ENCODE results near the gene UBASH3A. TPM values are rescaled to one million over a fixed set of nuclear protein-coding genes. Genes with fewer than 3 reads are reported as not detected.

UBASH3A gene
- total and polyA plus RNA-seq, 4 donors, result 0.10 to 1.4 (median 0.75) TPM; not detected in 1

DNA sequence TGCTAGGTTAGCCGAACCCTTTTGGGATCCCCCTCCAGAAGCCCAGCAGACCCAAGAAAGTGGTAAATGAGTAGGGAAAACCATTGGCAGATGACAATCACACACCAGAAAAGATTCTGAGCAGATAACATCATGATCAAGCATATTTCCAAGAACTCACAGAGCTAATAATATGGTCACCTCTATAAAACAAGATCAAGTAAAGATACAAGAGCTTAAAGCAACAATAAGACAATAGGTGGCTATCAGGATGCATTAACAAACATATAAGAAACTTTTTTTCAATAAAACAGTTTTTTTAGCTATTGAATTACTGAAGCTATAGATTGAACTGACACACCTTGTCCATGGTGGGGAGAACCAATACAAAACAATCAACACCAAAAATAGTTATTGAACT is 29.0 kb downstream of the UBASH3A start:
- DNase-seq (no peak), ATAC-seq (ENCODE audit: low FRiP score) (no peak)
- Histone ChIP-seq H3K36me3 (ENCODE audit: control insufficient read depth in 1 of 2, insufficient read depth in 2 of 2, low read length in 1 of 2) (no peaks in the 10 kb centered on the region), H3K9me3 (ENCODE audit: control insufficient read depth, low read length) (peaks cover 9% of the 10 kb centered on the region), H3K27me3 (ENCODE audit: control insufficient read depth in 1 of 2, insufficient read depth in 2 of 2, low read length in 1 of 2) (no peaks in the 10 kb centered on the region), H3K27ac (ENCODE audit: low read depth in 1 of 2, low read length in 2 of 2) (no peak overlapping the region), H3K4me1 (ENCODE audit: control insufficient read depth in 1 of 2, insufficient read depth in 2 of 2, low read length in 2 of 2) (no peaks in the 10 kb centered on the region), H3K4me3 (ENCODE audit: low read length in 2 of 2) (no peak overlapping the region)
- intact Hi-C loops (cut with DNase I), result no loop called here
- WGBS, 2 donors, result 73 to 85% methylated on average over 1 of the region's 1 CpG

DNA sequence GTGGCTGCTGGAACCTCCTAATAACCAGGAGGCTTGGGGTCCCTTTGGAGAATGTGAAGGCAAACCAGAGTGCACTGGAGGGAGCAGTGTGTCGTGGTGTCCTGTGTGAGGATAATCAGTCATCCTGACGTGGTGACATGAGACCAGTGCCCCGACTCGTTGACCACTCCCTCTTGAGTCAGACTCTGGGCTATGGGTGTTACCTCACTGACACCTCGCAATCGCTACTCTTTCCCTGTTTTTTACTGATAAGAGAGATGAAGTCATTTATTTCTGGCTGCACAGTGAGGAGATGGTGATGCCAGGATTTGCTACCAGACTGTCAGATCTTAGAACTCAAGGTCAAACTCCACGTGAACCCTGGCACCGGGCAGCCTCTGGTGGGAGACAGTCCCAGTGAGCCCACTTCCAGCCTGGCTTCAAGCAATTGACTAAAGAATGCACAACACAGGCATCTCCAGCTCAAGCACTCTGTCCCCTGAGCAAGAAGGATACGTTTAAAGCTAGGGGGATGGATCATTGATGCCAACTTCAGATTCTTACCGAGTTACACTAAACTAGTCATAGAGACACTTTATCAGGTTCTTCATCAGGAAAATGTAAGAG is 30.3 kb downstream of the UBASH3A start:
- ATAC-seq (ENCODE audit: low FRiP score) (no peak), DNase-seq (no peak)
- Histone ChIP-seq H3K27ac (ENCODE audit: low read depth in 1 of 2, low read length in 2 of 2) (no peak overlapping the region), H3K9me3 (ENCODE audit: control insufficient read depth, low read length) (peaks cover 7% of the 10 kb centered on the region), H3K27me3 (ENCODE audit: control insufficient read depth in 1 of 2, insufficient read depth in 2 of 2, low read length in 1 of 2) (no peaks in the 10 kb centered on the region), H3K36me3 (ENCODE audit: control insufficient read depth in 1 of 2, insufficient read depth in 2 of 2, low read length in 1 of 2) (no peaks in the 10 kb centered on the region), H3K4me3 (ENCODE audit: low read length in 2 of 2) (no peak overlapping the region), H3K4me1 (ENCODE audit: control insufficient read depth in 1 of 2, insufficient read depth in 2 of 2, low read length in 2 of 2) (no peaks in the 10 kb centered on the region)
- 61 to 65% methylated on average over 10 of the region's 10 CpGs for WGBS, 2 donors
- intact Hi-C loops (cut with DNase I), result no loop called here

DNA sequence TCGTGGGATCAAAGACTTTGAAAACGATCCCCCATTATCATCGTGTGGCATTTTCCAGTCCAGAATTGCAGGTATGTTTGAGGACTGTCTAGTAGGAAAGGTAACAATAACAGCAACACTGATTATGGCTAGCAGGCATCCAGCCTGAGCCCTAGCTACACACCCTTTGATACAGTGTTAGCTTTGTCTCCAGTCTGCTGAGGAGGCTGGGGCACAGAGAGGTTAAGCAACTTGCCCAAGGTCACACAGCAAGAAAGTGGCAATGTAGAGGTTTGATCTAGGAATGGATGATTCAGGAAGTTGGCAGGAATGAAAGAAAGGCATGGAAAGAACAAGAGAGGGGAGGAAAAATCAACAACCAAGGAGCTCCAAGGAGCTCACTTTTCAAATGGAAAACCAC is 31.2 kb downstream of the UBASH3A start:
- Histone ChIP-seq H3K9me3 (ENCODE audit: control insufficient read depth, low read length) (peaks cover 7% of the 10 kb centered on the region), H3K4me3 (ENCODE audit: low read length in 2 of 2) (no peak overlapping the region), H3K4me1 (ENCODE audit: control insufficient read depth in 1 of 2, insufficient read depth in 2 of 2, low read length in 2 of 2) (no peaks in the 10 kb centered on the region), H3K36me3 (ENCODE audit: control insufficient read depth in 1 of 2, insufficient read depth in 2 of 2, low read length in 1 of 2) (no peaks in the 10 kb centered on the region), H3K27ac (ENCODE audit: low read depth in 1 of 2, low read length in 2 of 2) (no peak overlapping the region), H3K27me3 (ENCODE audit: control insufficient read depth in 1 of 2, insufficient read depth in 2 of 2, low read length in 1 of 2) (no peaks in the 10 kb centered on the region)
- DNase-seq (no peak), ATAC-seq (ENCODE audit: low FRiP score) (no peak)
- WGBS, 2 donors, result 75 to 79% methylated on average over 3 of the region's 3 CpGs
- intact Hi-C loops (cut with DNase I), result no loop called here

DNA sequence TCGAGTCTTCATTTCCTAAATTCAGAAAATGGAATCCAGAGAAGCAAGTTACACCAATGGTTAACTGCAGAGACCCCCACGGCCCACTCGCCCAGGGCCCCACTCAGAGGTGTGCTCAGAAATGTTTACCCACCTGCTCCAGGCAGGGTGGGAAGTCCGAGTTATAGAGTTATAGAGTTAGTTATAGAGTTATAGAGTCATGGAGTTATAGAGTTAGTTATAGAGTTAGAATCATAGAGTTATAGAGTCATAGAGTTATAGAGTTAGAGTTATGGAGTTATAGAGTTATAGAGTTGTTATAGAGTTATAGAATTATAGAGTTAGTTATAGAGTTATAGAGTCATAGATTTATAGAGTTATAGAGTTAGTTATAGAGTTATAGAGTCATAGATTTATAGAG is 31.7 kb downstream of the UBASH3A start:
- DNase-seq (no peak), ATAC-seq (ENCODE audit: low FRiP score) (no peak)
- WGBS, 2 donors, result 67 to 69% methylated on average over 4 of the region's 4 CpGs
- no peaks in the 10 kb centered on the region for H3K4me1 ChIP-seq (ENCODE audit: control insufficient read depth in 1 of 2, insufficient read depth in 2 of 2, low read length in 2 of 2)
- intact Hi-C loops (cut with DNase I), result no loop called here
- H3K27ac ChIP-seq (ENCODE audit: low read depth in 1 of 2, low read length in 2 of 2), result no peak overlapping the region
- no peaks in the 10 kb centered on the region for H3K27me3 ChIP-seq (ENCODE audit: control insufficient read depth in 1 of 2, insufficient read depth in 2 of 2, low read length in 1 of 2)
- H3K36me3 ChIP-seq (ENCODE audit: control insufficient read depth in 1 of 2, insufficient read depth in 2 of 2, low read length in 1 of 2), result no peaks in the 10 kb centered on the region
- H3K9me3 ChIP-seq (ENCODE audit: control insufficient read depth, low read length), result peaks cover 7% of the 10 kb centered on the region
- no peak overlapping the region for H3K4me3 ChIP-seq (ENCODE audit: low read length in 2 of 2)

DNA sequence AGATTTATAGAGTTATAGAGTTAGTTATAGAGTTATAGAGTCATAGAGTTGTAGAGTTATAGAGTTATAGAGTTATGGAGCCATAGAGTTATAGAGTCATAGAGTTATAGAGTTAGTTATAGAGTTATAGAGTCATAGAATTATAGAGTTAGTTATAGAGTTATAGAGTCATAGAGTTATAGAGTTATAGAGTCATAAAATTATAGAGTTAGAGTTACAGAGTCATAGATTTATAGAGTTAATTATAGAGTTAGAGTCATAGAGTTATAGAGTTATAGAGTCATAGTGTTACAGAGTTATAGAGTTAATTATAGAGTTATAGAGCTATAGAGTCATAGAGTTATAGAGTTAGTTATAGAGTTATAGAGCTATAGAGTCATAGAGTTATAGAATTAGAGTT is 32.1 kb downstream of the UBASH3A start:
- Histone ChIP-seq H3K9me3 (ENCODE audit: control insufficient read depth, low read length) (peaks cover 7% of the 10 kb centered on the region), H3K36me3 (ENCODE audit: control insufficient read depth in 1 of 2, insufficient read depth in 2 of 2, low read length in 1 of 2) (no peaks in the 10 kb centered on the region), H3K27me3 (ENCODE audit: control insufficient read depth in 1 of 2, insufficient read depth in 2 of 2, low read length in 1 of 2) (no peaks in the 10 kb centered on the region)

DNA sequence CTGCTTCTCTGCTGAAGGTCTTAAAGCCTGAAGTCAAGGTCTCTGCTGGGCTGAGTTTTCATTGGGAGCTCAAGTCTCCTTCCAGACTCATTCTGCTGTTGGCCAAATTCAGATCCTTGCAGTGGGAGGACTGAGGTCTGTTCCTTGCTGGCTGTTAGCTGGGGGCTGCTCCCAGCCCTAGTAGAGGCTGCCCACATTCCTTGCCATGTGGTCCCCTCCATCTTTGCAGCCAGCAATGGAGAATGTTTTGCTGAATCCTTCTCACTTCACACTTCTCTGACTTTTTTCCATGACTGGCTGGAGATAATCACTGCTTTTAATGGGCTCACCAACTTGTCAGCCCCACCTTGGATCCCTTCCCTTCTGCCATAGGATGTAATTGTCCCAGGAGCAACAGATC is 33.2 kb downstream of the UBASH3A start:
- ATAC-seq (ENCODE audit: low FRiP score), result no peak
- Histone ChIP-seq H3K4me3 (ENCODE audit: low read length in 2 of 2) (no peak overlapping the region), H3K9me3 (ENCODE audit: control insufficient read depth, low read length) (peaks cover 6% of the 10 kb centered on the region), H3K27ac (ENCODE audit: low read depth in 1 of 2, low read length in 2 of 2) (no peak overlapping the region), H3K27me3 (ENCODE audit: control insufficient read depth in 1 of 2, insufficient read depth in 2 of 2, low read length in 1 of 2) (no peaks in the 10 kb centered on the region), H3K4me1 (ENCODE audit: control insufficient read depth in 1 of 2, insufficient read depth in 2 of 2, low read length in 2 of 2) (no peaks in the 10 kb centered on the region), H3K36me3 (ENCODE audit: control insufficient read depth in 1 of 2, insufficient read depth in 2 of 2, low read length in 1 of 2) (no peaks in the 10 kb centered on the region)
- intact Hi-C loops (cut with DNase I), result no loop called here
- DNase-seq, result no peak

More for the DNA sequence above, 32.1 kb downstream of the UBASH3A start:
- H3K27ac ChIP-seq (ENCODE audit: low read depth in 1 of 2, low read length in 2 of 2), result no peak overlapping the region
- DNase-seq (no peak), ATAC-seq (ENCODE audit: low FRiP score) (no peak)
- intact Hi-C loops (cut with DNase I), result no loop called here
- H3K4me1 ChIP-seq (ENCODE audit: control insufficient read depth in 1 of 2, insufficient read depth in 2 of 2, low read length in 2 of 2), result no peaks in the 10 kb centered on the region
- no peak overlapping the region for H3K4me3 ChIP-seq (ENCODE audit: low read length in 2 of 2)

DNA sequence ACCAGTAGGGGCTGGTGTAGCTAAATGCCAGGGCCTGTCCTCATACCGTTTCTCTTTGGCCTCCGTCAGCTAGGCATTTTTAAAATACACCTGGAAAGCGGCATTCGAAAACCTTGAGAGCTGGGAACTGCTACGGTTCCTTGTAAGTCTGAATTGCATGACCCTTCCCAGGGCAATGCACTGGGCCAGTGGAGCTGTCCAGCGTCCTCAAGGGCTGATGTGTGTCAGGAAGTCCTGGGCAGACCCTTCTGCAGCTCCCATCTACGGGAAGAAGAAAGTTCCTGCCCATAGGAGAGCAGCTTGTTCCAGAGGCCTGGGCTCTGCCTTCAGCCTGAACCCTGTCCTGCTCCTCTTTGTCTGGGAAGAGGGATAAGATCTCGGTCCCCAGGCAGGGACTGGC is 34.1 kb downstream of the UBASH3A start:
- 40 to 43% methylated on average over 8 of the region's 8 CpGs for WGBS, 2 donors
- Histone ChIP-seq H3K4me1 (ENCODE audit: control insufficient read depth in 1 of 2, insufficient read depth in 2 of 2, low read length in 2 of 2) (no peaks in the 10 kb centered on the region), H3K9me3 (ENCODE audit: control insufficient read depth, low read length) (peaks cover 4% of the 10 kb centered on the region), H3K4me3 (ENCODE audit: low read length in 2 of 2) (no peak overlapping the region), H3K36me3 (ENCODE audit: control insufficient read depth in 1 of 2, insufficient read depth in 2 of 2, low read length in 1 of 2) (no peaks in the 10 kb centered on the region), H3K27ac (ENCODE audit: low read depth in 1 of 2, low read length in 2 of 2) (no peak overlapping the region), H3K27me3 (ENCODE audit: control insufficient read depth in 1 of 2, insufficient read depth in 2 of 2, low read length in 1 of 2) (no peaks in the 10 kb centered on the region)
- no peak for DNase-seq
- intact Hi-C loops (cut with DNase I), result no loop called here
- ATAC-seq (ENCODE audit: low FRiP score), result no peak

DNA sequence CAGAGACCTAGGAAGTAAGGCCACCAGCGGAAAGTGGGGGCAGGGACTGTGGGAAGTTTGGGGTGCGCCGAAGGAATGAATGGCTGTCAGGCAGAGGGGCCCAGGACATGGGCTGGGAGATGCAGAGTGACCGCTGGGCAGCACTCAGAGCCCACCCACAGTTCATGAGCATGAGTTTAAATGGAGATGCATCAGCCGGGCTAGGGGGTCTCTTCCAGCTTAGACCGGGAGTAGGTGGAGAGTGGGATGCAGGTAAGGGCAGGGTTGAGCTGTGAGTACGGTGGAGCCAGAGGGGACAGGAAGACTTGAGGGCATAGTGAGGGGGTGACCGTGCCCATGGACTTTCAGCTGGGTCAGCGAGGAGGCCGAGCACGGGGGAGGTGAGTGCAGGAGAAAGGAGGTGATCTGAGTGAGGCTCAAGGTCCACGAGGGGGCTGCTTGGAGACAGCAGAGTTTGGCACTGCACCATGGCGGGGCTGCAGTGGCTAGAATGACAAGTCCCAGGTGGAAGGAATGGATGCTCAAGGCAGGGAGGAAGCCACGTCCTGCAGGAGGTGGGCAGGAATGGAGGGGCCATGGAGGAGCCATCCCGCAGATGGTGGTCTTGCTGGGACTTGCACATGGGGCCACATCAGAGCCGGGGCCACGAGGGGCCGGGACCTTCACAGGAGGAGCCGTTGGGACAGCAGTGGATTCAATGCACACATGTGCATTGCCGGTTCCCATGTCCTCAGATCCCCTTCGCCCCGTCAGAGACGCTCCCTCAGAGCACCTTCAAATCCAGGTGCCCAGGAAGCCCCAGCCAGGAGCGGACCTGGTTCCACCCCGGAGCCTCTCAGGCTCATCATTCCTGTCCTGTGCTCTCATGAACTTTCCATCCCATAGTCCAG is 34.9 kb downstream of the UBASH3A start:
- intact Hi-C loops (cut with DNase I), result no loop called here
- Histone ChIP-seq H3K4me3 (ENCODE audit: low read length in 2 of 2) (no peak overlapping the region), H3K27me3 (ENCODE audit: control insufficient read depth in 1 of 2, insufficient read depth in 2 of 2, low read length in 1 of 2) (no peaks in the 10 kb centered on the region), H3K27ac (ENCODE audit: low read depth in 1 of 2, low read length in 2 of 2) (no peak overlapping the region), H3K9me3 (ENCODE audit: control insufficient read depth, low read length) (peaks cover 2% of the 10 kb centered on the region), H3K36me3 (ENCODE audit: control insufficient read depth in 1 of 2, insufficient read depth in 2 of 2, low read length in 1 of 2) (no peaks in the 10 kb centered on the region), H3K4me1 (ENCODE audit: control insufficient read depth in 1 of 2, insufficient read depth in 2 of 2, low read length in 2 of 2) (no peaks in the 10 kb centered on the region)
- DNase-seq (no peak), ATAC-seq (ENCODE audit: low FRiP score) (no peak)
- WGBS, 2 donors, result 78 to 83% methylated on average over 25 of the region's 25 CpGs
